ENCODE results near the gene THADA. TPM values are rescaled to one million over a fixed set of nuclear protein-coding genes. Genes with fewer than 3 reads are reported as not detected.

Gene THADA
- total and polyA plus RNA-seq, 10 donors: 14.2 to 51.3 (median 40.0) TPM

DNA sequence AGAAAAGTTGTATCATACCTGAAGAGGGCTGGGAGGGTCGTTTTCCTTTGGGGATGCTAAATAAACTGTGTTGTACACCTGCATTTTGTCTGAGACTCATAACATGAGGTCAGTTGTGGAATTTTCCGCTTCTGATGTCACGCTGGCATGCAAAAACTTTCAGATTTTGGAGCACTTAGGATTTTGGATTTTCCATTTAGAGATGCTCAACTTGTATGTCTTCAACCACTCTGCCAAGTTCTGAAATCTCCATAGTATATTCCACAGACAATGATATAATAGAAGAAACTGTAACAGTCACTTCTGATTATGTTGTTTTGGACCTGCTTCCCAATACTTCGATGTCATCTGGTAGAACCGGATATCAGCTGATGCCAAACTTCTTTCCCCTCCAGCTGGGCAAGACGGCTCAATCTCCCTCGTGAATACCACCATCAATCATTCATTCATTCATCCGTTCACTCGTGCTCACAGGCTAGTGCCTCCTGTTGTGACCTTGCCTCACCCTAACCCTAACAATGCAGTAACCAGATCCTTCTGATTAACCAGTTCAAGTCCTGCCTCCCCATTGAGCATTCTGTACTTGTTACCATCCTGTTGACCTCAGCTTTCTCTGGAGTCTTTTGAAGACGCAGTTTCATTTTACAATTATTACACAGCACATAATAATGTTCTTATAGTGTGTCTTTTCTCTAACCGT, 35.9 kb upstream of the THADA start:
- no peaks in the 10 kb centered on the region for H3K36me3 ChIP-seq
- H3K4me1 ChIP-seq: peaks cover 0 to 9% (median 4%) of the 10 kb centered on the region in 6 donors
- no peak for DNase-seq
- H3K4me3 ChIP-seq: no peak overlapping the region
- TF ChIP-seq POLR2AphosphoS5 (IDR thresholded peaks at IDR 0.05): no peak
- TF ChIP-seq, protein P1, sequence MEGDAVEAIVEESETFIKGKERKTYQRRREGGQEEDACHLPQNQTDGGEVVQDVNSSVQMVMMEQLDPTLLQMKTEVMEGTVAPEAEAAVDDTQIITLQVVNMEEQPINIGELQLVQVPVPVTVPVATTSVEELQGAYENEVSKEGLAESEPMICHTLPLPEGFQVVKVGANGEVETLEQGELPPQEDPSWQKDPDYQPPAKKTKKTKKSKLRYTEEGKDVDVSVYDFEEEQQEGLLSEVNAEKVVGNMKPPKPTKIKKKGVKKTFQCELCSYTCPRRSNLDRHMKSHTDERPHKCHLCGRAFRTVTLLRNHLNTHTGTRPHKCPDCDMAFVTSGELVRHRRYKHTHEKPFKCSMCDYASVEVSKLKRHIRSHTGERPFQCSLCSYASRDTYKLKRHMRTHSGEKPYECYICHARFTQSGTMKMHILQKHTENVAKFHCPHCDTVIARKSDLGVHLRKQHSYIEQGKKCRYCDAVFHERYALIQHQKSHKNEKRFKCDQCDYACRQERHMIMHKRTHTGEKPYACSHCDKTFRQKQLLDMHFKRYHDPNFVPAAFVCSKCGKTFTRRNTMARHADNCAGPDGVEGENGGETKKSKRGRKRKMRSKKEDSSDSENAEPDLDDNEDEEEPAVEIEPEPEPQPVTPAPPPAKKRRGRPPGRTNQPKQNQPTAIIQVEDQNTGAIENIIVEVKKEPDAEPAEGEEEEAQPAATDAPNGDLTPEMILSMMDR (IDR thresholded peaks at IDR 0.05 in 8 of 11, conservative IDR thresholded peaks at IDR 0.05 in 3 of 11): no peak
- TF ChIP-seq POLR2A (IDR thresholded peaks at IDR 0.05): no peak
- H3K9me3 ChIP-seq: peaks cover 0 to 15% (median 3%) of the 10 kb centered on the region in 8 donors
- WGBS, 5 donors: 67 to 75% (median 70%) methylated on average over 11 of the region's 11 CpGs
- intact Hi-C loops (cut with DNase I; ENCODE audit: low total_unique reads): no loop called here
- no peak overlapping the region for H3K27ac ChIP-seq
- peaks cover 0 to 44% (median 8%) of the 10 kb centered on the region in 7 donors for H3K27me3 ChIP-seq (replicated peaks in 1 of 7)

DNA sequence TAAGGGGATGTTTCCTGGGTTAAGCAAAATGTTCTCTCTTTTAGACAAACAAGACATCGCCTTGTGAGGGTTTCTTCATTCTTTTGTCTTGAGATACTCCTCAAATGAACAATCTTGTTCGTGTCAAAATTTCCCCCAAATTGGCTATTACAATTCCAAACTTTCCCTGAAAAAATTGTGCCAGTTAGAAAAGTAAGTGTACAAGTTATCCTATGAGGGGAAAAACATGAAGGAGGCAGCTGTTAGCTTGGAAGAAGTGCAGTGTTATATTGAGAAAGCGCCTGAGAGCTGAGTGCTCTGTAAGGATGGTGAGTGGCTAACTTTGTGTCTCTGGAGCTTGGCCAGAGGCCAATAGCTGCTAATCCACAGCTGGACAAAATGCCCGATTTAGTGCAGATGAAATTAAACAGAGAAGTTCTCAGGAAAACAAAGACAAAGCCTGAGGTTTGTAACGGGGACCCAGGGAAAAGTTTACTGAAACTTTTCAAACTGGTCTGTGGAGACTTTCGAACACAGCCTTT, 27.2 kb upstream of the THADA start:
- H3K27ac ChIP-seq: no peak overlapping the region

DNA sequence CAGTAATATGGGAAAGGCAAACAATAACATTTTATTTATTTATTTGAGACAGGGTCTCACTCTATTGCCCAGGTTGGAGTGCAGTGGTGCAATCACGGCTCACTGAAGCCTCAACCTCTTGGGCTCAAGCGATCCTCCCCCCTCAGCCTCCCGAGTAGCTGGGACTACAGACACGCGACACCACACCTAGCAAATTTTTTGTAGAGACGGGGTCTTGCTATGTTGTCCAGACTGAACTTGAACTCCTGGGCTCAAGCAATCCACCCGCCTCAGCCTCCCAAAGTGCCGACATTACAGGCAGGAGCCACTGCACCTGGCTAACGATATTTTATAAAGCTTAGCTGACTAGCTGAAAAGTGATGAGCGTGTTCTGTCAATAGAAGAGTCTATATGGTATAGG, 23.7 kb upstream of the THADA start:
- Histone ChIP-seq H3K9me3 (no peaks in the 10 kb centered on the region), H3K4me3 (no peak overlapping the region), H3K4me1 (no peaks in the 10 kb centered on the region), H3K27ac (no peak overlapping the region), H3K27me3 (replicated peaks in 1 of 7) (peaks cover 0 to 16% (median 0%) of the 10 kb centered on the region in 7 donors), H3K36me3 (no peaks in the 10 kb centered on the region)
- 92 to 98% (median 95%) methylated on average over 10 of the region's 10 CpGs for WGBS, 5 donors
- TF ChIP-seq POLR2A (IDR thresholded peaks at IDR 0.05) (no peak), POLR2AphosphoS5 (IDR thresholded peaks at IDR 0.05) (no peak)
- TF ChIP-seq, protein P1 (IDR thresholded peaks at IDR 0.05 in 8 of 11, conservative IDR thresholded peaks at IDR 0.05 in 3 of 11): no peak
- DNase-seq: no peak
- intact Hi-C loops (cut with DNase I; ENCODE audit: low total_unique reads): no loop called here

More for the DNA sequence above, 27.2 kb upstream of the THADA start:
- TF ChIP-seq POLR2AphosphoS5 (IDR thresholded peaks at IDR 0.05): no peak
- no peak for TF ChIP-seq POLR2A (IDR thresholded peaks at IDR 0.05)
- TF ChIP-seq, protein P1 (IDR thresholded peaks at IDR 0.05 in 8 of 11, conservative IDR thresholded peaks at IDR 0.05 in 3 of 11): no peak
- Histone ChIP-seq H3K27me3 (replicated peaks in 1 of 7) (peaks cover 0 to 32% (median 0%) of the 10 kb centered on the region in 7 donors), H3K4me3 (no peak overlapping the region), H3K9me3 (peaks cover 0 to 7% (median 0%) of the 10 kb centered on the region in 8 donors), H3K36me3 (no peaks in the 10 kb centered on the region), H3K4me1 (no peaks in the 10 kb centered on the region)
- WGBS, 5 donors: 57 to 69% (median 65%) methylated on average over 6 of the region's 6 CpGs
- DNase-seq: no peak
- intact Hi-C loops (cut with DNase I; ENCODE audit: low total_unique reads): no loop called here

DNA sequence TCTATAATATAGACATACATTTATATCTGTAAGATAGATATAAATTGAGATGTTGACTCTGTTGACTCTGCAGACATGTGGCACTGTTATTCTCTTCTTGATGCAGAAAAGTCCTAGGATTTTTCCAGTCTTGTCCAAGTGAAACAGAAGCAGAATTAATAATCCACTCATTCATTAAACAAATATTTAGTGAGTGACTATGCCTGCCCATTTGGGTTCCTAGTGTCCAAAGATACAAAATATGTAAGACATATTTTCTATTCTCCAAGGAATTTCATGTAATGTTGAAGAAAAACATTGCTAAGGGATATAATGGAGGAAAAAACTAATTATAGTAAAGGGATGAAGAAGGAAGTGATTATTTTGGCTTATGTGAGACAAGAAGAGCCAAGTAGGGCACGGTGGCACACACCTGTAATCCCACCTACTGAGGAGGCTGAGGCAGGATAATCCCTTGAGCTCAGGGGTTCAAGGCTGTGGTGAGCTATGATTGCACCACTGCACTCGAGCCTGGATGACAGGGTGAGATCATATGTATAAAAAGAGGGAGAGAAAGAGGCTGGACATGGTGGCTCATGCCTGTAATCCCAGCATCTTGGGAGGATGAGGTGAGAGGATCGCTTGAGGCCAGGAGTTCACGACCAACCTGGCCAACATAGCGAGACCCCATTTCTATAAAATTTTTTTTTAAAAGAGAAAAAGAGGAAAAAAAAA, 21.3 kb upstream of the THADA start:
- no peak overlapping the region for H3K27ac ChIP-seq
- H3K4me1 ChIP-seq: peaks cover 0 to 8% (median 3%) of the 10 kb centered on the region in 6 donors
- intact Hi-C loops (cut with DNase I; ENCODE audit: low total_unique reads): no loop called here
- no peak overlapping the region for H3K4me3 ChIP-seq
- no peaks in the 10 kb centered on the region for H3K9me3 ChIP-seq
- H3K27me3 ChIP-seq (replicated peaks in 1 of 7): peaks cover 0 to 10% (median 0%) of the 10 kb centered on the region in 7 donors
- TF ChIP-seq POLR2AphosphoS5 (IDR thresholded peaks at IDR 0.05) (no peak), POLR2A (IDR thresholded peaks at IDR 0.05) (no peak)
- TF ChIP-seq, protein P1 (IDR thresholded peaks at IDR 0.05 in 8 of 11, conservative IDR thresholded peaks at IDR 0.05 in 3 of 11): no peak
- DNase-seq: no peak
- WGBS, 5 donors: 76 to 86% (median 81%) methylated on average over 5 of the region's 5 CpGs
- H3K36me3 ChIP-seq: no peaks in the 10 kb centered on the region
